Motor neuron (in vitro differentiated cells): ENCODE data around the gene ARID1A. TPM values are rescaled to one million over a fixed set of nuclear protein-coding genes. Genes with fewer than 3 reads are reported as not detected.

ENCODE experiments used
- total RNA-seq, 8 experiments: library from RNA; unstranded; fragments of 300-600 nt; gene quantifications; 2 replicates each; pipeline versions ENCODE4 v1.2.3 to v1.2.4, GENCODE V29; 2022

Gene ARID1A
- total RNA-seq, 8 experiments from 2014 or later: 10.0 to 80.0 (median 56.3) TPM

Other genes with a start within 250 kb of the ARID1A start
- 1,000 to 10,000 TPM in 1 of 8 experiments, 100 to 1,000 TPM in 7; 105 to 1,573 (median 517) TPM for gene HMGN2, start 223.6 kb upstream of the ARID1A start, total RNA-seq
- 10 to 100 TPM in 2 of 8 experiments, 1 to 10 TPM in 6; 1.5 to 11.7 (median 6.0) TPM for gene RPS6KA1, start 166.3 kb upstream of the ARID1A start, total RNA-seq
- gene PIGV, start 91.9 kb downstream of the ARID1A start, total RNA-seq: 10 to 100 TPM in 6 of 8 experiments, 1 to 10 TPM in 2; 8.2 to 26.7 (median 10.3) TPM
- 10 to 100 TPM in 5 of 8 experiments, 1 to 10 TPM in 3; 5.0 to 25.3 (median 13.4) TPM for gene ZDHHC18, start 130.7 kb downstream of the ARID1A start, total RNA-seq
- gene SFN, start 167.1 kb downstream of the ARID1A start, total RNA-seq: 1 to 10 TPM in 2 of 8 experiments, under 1 TPM in 5, not detected in 1; 0.16 to 1.3 (median 0.75) TPM
- 10 to 100 TPM; 11.5 to 39.5 (median 15.8) TPM for gene GPN2, start 194.3 kb downstream of the ARID1A start, total RNA-seq
- 10 to 100 TPM in 7 of 8 experiments, 1 to 10 TPM in 1; 8.6 to 26.2 (median 11.8) TPM for gene GPATCH3, start 204.5 kb downstream of the ARID1A start, total RNA-seq
- under 1 TPM in 1 of 8 experiments, not detected in 7; 0.24 TPM for gene NR0B2, start 218.0 kb downstream of the ARID1A start, total RNA-seq
- gene NUDC, start 225.7 kb downstream of the ARID1A start, total RNA-seq: 100 to 1,000 TPM in 2 of 8 experiments, 10 to 100 TPM in 6; 63.9 to 122 (median 79.8) TPM